Ectodermal cell (in vitro differentiated cells): ENCODE data around the gene FCRL6.

Source experiments
- H3K27ac ChIP-seq: 2 replicates; pipeline ENCODE4 v1.7.0; 2013; ENCODE audit warnings: mild to moderate bottlenecking, low read depth, low read length; ENCODE audit not compliant: insufficient read depth, poor library complexity, severe bottlenecking
- H3K27me3 ChIP-seq: 2 replicates; pipeline ENCODE4 v1.7.0; 2013; ENCODE audit warnings: mild to moderate bottlenecking, low read length; ENCODE audit not compliant: insufficient read depth, control insufficient read depth, poor library complexity, severe bottlenecking
- H3K36me3 ChIP-seq: one replicate; pipeline ENCODE4 v1.7.0; 2013; ENCODE audit warnings: low read length; ENCODE audit not compliant: control insufficient read depth, insufficient read depth
- H3K4me1 ChIP-seq: one replicate; pipeline ENCODE4 v1.7.0; 2013; ENCODE audit warnings: low read length; ENCODE audit not compliant: control insufficient read depth, insufficient read depth
- H3K4me3 ChIP-seq: 2 replicates; pipeline ENCODE4 v1.7.0; 2013; ENCODE audit warnings: low read depth, low read length, control low read depth; ENCODE audit not compliant: insufficient read depth
- H3K9me3 ChIP-seq: 2 replicates; pipeline ENCODE4 v1.7.0; 2013; ENCODE audit warnings: mild to moderate bottlenecking, low read length, moderate library complexity; ENCODE audit not compliant: control insufficient read depth
- WGBS, 2 experiments: methylation state at CpG; one replicate each; pipeline ENCODE4 v1.1.7; 2013; ENCODE audit warnings: missing lambda C conversion rate in 2 of 2; 5-methylcytosine and 5-hydroxymethylcytosine counted together

Gene FCRL6

DNA sequence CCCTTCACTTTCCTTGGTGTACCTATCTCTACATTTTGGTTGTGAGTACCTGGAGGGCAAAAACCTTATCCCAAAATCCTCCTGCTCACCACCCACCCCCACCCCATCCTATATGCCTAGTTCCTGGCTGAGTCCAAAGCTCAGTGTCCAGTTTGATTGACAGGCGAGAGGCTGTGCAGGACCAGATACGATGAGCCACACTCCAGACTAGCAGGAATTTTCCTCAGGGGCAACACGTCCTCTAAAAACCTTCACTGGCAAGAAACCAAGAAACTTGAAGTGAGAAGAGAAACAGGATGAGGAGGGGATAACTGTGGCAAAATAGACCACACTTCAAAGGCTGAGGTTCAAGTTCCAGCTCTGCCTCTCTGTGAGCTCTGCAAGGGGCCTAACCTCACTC is 23.4 kb downstream of the FCRL6 start:
- WGBS, 2 experiments = 89 to 93% methylated on average over 3 of the region's 3 CpGs
- peaks cover 10% of the 10 kb centered on the region for H3K4me1 ChIP-seq
- peaks cover 5% of the 10 kb centered on the region for H3K27me3 ChIP-seq
- H3K9me3 ChIP-seq = no peaks in the 10 kb centered on the region
- no peaks in the 10 kb centered on the region for H3K36me3 ChIP-seq
- no peak overlapping the region for H3K4me3 ChIP-seq
- no peak overlapping the region for H3K27ac ChIP-seq

DNA sequence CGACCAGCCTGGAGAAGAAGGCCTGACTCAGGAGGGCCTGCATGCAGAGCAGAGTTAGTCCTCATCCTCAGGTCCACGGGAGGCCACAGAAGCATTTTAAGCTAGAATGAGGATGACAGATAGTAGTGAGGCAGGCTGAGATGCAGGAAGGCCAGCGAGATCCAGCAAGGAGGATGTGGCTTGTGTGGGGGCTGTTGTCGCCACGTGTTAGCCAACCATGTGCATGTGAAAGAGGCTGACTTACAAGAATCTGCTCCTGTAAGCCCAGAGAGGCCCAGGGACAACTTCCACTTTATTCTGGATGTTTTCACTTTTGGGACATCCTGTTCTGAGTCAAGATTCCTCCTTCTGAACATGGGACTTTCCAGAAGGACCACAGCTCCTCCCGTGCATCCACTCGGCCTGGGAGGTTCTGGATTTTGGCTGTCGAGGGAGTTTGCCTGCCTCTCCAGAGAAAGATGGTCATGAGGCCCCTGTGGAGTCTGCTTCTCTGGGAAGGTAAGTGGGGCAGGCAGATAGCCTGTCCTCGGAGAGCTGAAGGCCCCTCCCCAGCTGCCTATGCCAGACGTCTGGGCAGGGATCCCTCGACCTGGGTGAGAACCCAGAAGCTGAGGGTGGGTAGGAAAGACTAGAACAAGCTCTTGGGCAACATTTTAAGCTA is 24.4 kb downstream of the FCRL6 start, which contains the start of gene SLAMF8:
Gene SLAMF8, plus strand, starts transcription at position 433 of the 661 bp plus-strand sequence. Its CDS starts 26 bp downstream, at position 459.
- peaks cover 5% of the 10 kb centered on the region for H3K27me3 ChIP-seq
- 90 to 91% methylated on average over 11 of the region's 11 CpGs for WGBS, 2 experiments
- no peak within 1 kb of the TSS for H3K4me3 ChIP-seq
- H3K27ac ChIP-seq = no peak within 1 kb of the TSS
- no peaks in the 10 kb centered on the region for H3K36me3 ChIP-seq
- no peaks in the 10 kb centered on the region for H3K9me3 ChIP-seq
- peaks cover 10% of the 10 kb centered on the region for H3K4me1 ChIP-seq

DNA sequence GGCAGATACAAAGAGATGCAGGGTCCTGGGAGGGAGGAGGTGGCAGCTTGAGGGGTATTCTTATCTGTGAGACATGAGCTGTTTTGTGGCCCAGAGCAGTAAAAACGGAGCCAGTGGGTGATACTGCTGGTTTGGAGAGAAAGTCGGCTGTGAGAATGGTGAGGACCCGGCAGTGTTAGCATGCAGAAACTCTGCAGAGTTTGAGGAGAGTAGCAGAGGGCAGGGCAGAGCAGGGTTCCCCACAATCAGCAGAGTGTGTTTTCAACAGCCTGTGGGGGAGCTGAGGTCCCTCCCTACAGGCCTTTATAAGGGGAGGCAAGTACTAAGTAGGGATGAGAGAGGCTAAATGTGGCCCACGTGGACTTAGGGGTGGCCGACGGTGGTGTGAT is 24.9 kb downstream of the FCRL6 start:
- peaks cover 5% of the 10 kb centered on the region for H3K27me3 ChIP-seq
- no peaks in the 10 kb centered on the region for H3K36me3 ChIP-seq
- WGBS, 2 experiments = 93 to 94% methylated on average over 6 of the region's 6 CpGs
- no peak overlapping the region for H3K27ac ChIP-seq
- no peaks in the 10 kb centered on the region for H3K9me3 ChIP-seq
- H3K4me1 ChIP-seq = peaks cover 10% of the 10 kb centered on the region
- H3K4me3 ChIP-seq = no peak overlapping the region

DNA sequence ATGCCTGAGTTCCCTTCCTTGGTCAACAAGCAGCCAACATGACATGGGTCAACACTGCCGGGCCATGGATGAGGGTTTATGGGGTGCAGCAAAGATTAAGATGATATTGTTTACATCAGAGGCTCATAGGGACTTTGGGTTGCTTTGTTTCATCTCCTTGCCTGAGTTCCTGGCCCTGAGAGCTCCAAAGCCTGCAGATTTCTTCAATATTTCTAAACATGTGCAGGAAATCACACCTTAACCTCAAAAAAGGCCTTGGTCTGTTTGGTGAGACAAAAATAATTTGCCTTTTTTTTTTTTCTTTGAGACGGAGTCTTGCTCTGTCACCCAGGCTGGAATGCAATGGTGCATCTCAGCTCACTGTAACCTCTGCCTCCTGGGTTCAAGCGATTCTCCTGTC is 25.4 kb downstream of the FCRL6 start:
- no peak overlapping the region for H3K4me3 ChIP-seq
- H3K27ac ChIP-seq = no peak overlapping the region
- H3K9me3 ChIP-seq = no peaks in the 10 kb centered on the region
- H3K36me3 ChIP-seq = no peaks in the 10 kb centered on the region
- H3K4me1 ChIP-seq = peaks cover 10% of the 10 kb centered on the region
- WGBS, 2 experiments = 95 to 98% methylated on average over 3 of the region's 3 CpGs
- peaks cover 5% of the 10 kb centered on the region for H3K27me3 ChIP-seq

DNA sequence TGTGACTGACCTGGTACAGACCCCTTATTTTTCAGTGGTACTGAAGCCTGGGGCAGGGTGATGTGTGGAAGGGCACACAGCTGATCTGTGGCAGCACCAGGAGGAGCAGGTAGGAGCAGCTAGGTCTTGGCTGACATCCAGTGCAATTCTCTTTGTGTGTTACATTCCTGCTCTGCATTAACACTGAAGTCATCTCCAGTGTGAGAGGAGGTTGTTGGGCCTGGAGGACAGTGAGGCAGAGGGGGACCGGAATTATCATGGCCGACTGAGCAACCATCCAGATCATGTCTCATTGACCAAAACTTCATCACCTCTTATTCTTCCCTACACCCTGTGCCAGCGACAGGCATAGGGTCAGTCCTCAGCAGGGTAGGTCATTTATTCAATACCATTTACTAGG is 26.0 kb downstream of the FCRL6 start:
- H3K4me1 ChIP-seq = peaks cover 10% of the 10 kb centered on the region
- H3K9me3 ChIP-seq = no peaks in the 10 kb centered on the region
- no peak overlapping the region for H3K4me3 ChIP-seq
- H3K27me3 ChIP-seq = peaks cover 10% of the 10 kb centered on the region
- H3K27ac ChIP-seq = no peak overlapping the region
- WGBS, 2 experiments = 84 to 86% methylated on average over 3 of the region's 3 CpGs
- no peaks in the 10 kb centered on the region for H3K36me3 ChIP-seq

DNA sequence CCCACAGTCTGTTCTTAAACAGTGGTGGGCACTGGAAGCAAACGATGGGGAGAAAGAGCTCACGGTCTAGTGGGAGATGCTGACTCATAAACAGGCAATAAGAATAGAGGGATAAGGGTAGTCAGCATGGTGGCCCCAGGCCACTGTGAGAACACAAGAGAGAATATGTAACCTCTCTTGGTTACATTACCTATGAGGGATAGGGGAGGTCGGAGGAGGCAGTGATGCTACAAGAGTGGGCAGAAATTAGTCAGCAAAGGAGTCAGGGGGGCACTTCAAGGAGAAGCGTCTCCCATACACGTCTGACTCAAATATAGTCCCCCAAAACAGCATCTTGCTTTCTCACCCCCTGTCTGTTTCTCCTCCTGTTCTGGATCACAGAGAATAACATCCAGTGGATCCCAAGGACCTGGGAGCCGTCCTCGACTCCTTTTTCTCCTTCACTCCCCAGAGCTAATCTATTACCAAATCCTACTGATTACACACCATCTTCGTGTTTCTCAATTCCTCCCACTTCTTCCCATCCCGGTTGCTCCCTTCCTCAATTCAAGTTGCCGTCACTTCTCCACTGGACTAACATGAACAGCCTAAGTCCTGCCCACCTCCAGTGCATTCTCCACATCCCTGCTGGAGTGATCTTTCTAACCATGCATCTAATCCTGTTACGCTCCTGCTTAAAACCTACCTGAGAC is 26.6 kb downstream of the FCRL6 start:
- H3K27ac ChIP-seq = no peak overlapping the region
- H3K4me3 ChIP-seq = no peak overlapping the region
- H3K27me3 ChIP-seq = peaks cover 16% of the 10 kb centered on the region
- 92 to 94% methylated on average over 11 of the region's 11 CpGs for WGBS, 2 experiments
- H3K4me1 ChIP-seq = peaks cover 10% of the 10 kb centered on the region
- no peaks in the 10 kb centered on the region for H3K9me3 ChIP-seq
- H3K36me3 ChIP-seq = no peaks in the 10 kb centered on the region

DNA sequence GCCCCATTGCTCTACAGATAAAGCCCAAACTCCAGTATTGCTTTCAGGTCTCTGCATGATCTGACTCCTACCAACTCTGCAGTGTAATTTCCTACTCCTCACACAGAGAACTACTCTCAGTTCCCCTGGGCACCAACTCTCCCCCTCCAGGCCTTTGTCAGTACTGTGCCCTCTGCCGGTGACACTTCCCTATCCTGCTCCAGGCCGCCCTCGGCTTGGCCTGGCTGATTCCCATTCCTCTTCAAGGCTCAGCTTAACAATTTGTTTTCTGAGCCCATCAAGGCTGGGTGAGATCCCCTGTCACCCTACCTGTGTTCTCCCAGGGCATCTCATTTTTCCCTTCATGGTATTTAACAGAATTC is 27.1 kb downstream of the FCRL6 start:
- no peak overlapping the region for H3K4me3 ChIP-seq
- 25 to 28% methylated on average over 3 of the region's 3 CpGs for WGBS, 2 experiments
- H3K36me3 ChIP-seq = no peaks in the 10 kb centered on the region
- H3K27me3 ChIP-seq = peaks cover 20% of the 10 kb centered on the region
- no peaks in the 10 kb centered on the region for H3K9me3 ChIP-seq
- no peak overlapping the region for H3K27ac ChIP-seq
- peaks cover 10% of the 10 kb centered on the region for H3K4me1 ChIP-seq

DNA sequence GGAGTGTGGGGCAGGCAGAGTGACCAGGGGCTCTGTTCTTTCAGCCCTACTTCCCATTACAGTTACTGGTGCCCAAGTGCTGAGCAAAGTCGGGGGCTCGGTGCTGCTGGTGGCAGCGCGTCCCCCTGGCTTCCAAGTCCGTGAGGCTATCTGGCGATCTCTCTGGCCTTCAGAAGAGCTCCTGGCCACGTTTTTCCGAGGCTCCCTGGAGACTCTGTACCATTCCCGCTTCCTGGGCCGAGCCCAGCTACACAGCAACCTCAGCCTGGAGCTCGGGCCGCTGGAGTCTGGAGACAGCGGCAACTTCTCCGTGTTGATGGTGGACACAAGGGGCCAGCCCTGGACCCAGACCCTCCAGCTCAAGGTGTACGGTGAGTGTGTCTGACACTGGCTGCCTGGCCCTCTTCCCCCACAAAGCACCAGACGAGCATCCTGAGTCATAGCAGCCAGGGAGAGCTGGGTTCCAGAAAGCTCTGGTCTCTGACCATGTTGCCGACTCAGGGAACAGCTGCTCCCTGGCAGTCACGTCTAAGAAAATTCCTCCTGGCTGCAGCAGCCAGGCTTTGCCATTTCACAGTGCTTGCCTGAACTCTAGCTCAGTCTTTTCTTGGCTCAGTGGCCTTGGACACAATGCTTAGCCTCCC is 27.8 kb downstream of the FCRL6 start:
- peaks cover 9% of the 10 kb centered on the region for H3K4me1 ChIP-seq
- no peaks in the 10 kb centered on the region for H3K9me3 ChIP-seq
- H3K36me3 ChIP-seq = no peaks in the 10 kb centered on the region
- no peak overlapping the region for H3K27ac ChIP-seq
- H3K27me3 ChIP-seq = peaks cover 21% of the 10 kb centered on the region
- H3K4me3 ChIP-seq = no peak overlapping the region
- WGBS, 2 experiments = 86 to 89% methylated on average over 18 of the region's 18 CpGs

DNA sequence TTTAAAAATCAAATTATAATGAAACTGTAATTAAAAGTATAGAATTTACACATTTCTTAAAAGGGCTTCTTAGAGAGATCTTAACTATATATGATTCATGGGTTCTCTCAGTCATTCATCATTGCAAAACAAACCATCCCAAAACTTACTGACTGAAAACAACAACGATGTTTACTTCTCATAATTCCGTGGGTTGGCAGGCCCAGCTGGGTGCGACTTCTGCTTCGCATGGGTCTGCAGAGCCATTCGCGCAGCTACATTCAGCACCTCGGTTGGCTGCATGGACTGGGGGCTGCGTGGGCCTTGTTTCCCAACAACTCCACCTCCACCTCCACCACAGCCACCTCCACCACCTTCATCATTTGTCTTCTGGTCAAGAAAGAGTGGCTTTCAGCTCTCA is 28.6 kb downstream of the FCRL6 start:
- Histone ChIP-seq H3K9me3 (no peaks in the 10 kb centered on the region), H3K27me3 (peaks cover 26% of the 10 kb centered on the region), H3K36me3 (no peaks in the 10 kb centered on the region), H3K4me1 (peaks cover 6% of the 10 kb centered on the region), H3K4me3 (no peak overlapping the region), H3K27ac (no peak overlapping the region)
- 92 to 93% methylated on average over 8 of the region's 8 CpGs for WGBS, 2 experiments

DNA sequence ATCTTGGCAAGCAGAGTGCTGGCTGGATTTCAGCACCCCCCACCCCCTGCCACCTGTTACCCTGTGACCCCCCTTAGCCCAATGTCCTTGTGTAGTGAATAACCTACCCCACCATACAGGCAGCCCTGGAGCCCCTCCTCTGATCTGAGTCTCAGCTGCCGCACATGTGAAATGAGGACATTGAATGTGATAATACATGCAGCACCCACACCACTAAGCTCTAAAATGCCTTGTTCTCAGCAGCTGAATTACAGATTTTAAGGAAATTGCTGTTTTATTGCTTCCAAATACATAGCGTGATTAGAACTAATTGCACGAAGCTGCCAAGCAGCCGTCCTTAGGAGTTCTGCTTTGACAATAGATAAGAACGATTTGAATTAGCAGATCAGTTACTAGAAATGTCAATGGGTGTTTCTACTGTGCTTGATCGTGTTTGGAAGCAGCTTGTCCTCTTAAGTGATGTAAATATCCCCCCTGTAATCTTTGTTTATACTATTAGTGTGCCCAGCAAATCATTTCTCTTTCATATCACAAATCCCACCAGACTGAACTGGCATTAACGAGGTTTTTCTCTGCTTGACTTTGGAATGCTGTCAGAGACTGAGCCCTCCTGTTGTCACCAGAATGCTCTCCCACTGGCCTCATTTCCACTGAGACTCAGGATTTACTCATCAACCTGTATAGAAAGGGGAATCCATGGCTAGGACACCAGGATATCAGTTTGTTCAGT is 29.4 kb downstream of the FCRL6 start:
- no peaks in the 10 kb centered on the region for H3K9me3 ChIP-seq
- WGBS, 2 experiments = 26 to 31% methylated on average over 7 of the region's 7 CpGs
- peaks cover 26% of the 10 kb centered on the region for H3K27me3 ChIP-seq
- no peak overlapping the region for H3K27ac ChIP-seq
- H3K4me3 ChIP-seq = no peak overlapping the region
- H3K36me3 ChIP-seq = no peaks in the 10 kb centered on the region
- peaks cover 6% of the 10 kb centered on the region for H3K4me1 ChIP-seq
